ENCODE data around the gene SGCA. TPM values are rescaled to one million over a fixed set of nuclear protein-coding genes. Genes with fewer than 3 reads are reported as not detected.

The SGCA gene
- total RNA-seq, 1 experiment from 2014 or later, result 0.24 TPM

- no peaks in the 10 kb centered on the region for H3K27me3 Mint-ChIP-seq (ENCODE audit: low read depth)
- WGBS (ENCODE audit: extremely low coverage, insufficient read length, low lambda C conversion rate), result no CpG with 5 or more reads among the region's 13 CpGs
- no peaks in the 10 kb centered on the region for H3K9me3 ChIP-seq (ENCODE audit: control insufficient read depth, low read depth, low read length)
- no peak overlapping the region for H3K56ac ChIP-seq (ENCODE audit: insufficient read length, low read depth, low read length)
- H3K4me2 ChIP-seq (ENCODE audit: insufficient read depth, insufficient read length, low read length), result no peak overlapping the region
- no peak overlapping the region for H3K18ac ChIP-seq (ENCODE audit: insufficient read length, low read depth, low read length)
- H3K23ac ChIP-seq (ENCODE audit: insufficient read length, low read depth, low read length), result no peak overlapping the region
- H3K4me3 Mint-ChIP-seq, result no peak overlapping the region; a peak in 1 of 5 replicates
- no peak overlapping the region; the same call in 1 of the 2 replicates for H3K14ac ChIP-seq (ENCODE audit: insufficient read depth, low read length)
- H3K4ac ChIP-seq (ENCODE audit: low read depth, low read length), result no peak overlapping the region
- H4K91ac ChIP-seq (ENCODE audit: insufficient read length, low read depth, low read length), result no peak overlapping the region
- H3K36me3 Mint-ChIP-seq (ENCODE audit: insufficient read depth in 1 of 3, low read depth in 3 of 3), result peaks cover 5 to 74% (median 70%) of the 10 kb centered on the region in 3 experiments; a peak in 6 of 7 replicates
- no peak for TF ChIP-seq CTCF (conservative IDR thresholded peaks at IDR 0.05)
- no peak overlapping the region for H3T11ph ChIP-seq (ENCODE audit: low read length)
- H2BK12ac ChIP-seq (ENCODE audit: insufficient read length, low read depth, low read length), result no peak overlapping the region
- H3K27ac ChIP-seq (ENCODE audit: insufficient read length, low read depth, low read length), result no peak overlapping the region
- H3K4me1 ChIP-seq (ENCODE audit: insufficient read depth, low read length), result no peaks in the 10 kb centered on the region; the same call in 1 of the 2 replicates
- no peak overlapping the region for H2AK5ac ChIP-seq (ENCODE audit: insufficient read length, low read length)
- H4K8ac ChIP-seq (replicated peaks; ENCODE audit: insufficient read length, low read depth, low read length), result no peak overlapping the region
- H4K5ac ChIP-seq (ENCODE audit: insufficient read length, low read depth, low read length), result no peak overlapping the region
- H2BK15ac ChIP-seq (ENCODE audit: low read depth, low read length), result no peak overlapping the region
- H3K79me1 ChIP-seq (ENCODE audit: insufficient read depth, low read depth, low read length, poor library complexity, severe bottlenecking), result no peaks in the 10 kb centered on the region
- H3K27me3 ChIP-seq (ENCODE audit: insufficient read depth, low read length), result no peaks in the 10 kb centered on the region
- H3K9ac ChIP-seq (ENCODE audit: extremely low read depth, insufficient read length, low read length), result no peak overlapping the region
- no peak overlapping the region for H2AFZ ChIP-seq (ENCODE audit: low read length)
- H3K79me2 ChIP-seq (ENCODE audit: insufficient read depth, low read length), result no peaks in the 10 kb centered on the region
- no peak for DNase-seq
- H2BK20ac ChIP-seq (ENCODE audit: low read depth, low read length, poor library complexity, severe bottlenecking), result no peak overlapping the region
- H2BK120ac ChIP-seq (ENCODE audit: low read depth, low read length, poor library complexity, severe bottlenecking), result no peak overlapping the region
- H3K4me1 Mint-ChIP-seq, result peaks cover 15 to 18% of the 10 kb centered on the region in 2 experiments
- no peaks in the 10 kb centered on the region for H4K20me1 ChIP-seq (ENCODE audit: control insufficient read depth, insufficient read depth, insufficient read length)
- no peaks in the 10 kb centered on the region for H3K9me3 Mint-ChIP-seq
- no peaks in the 10 kb centered on the region for H3K23me2 ChIP-seq (ENCODE audit: insufficient read length, low read depth, low read length, poor library complexity, severe bottlenecking)
- H2BK5ac ChIP-seq (ENCODE audit: insufficient read length, low read length), result no peak overlapping the region
- peak overlapping the region in 1 of 3 experiments; percentile 10; a peak in 1 of 7 replicates for H3K27ac Mint-ChIP-seq
These were observed 22.7 kb downstream of the SGCA start for GRCh38 chr17:50188531-50188920.

Data from H9 (cell line).